GM18526 (cell line): Measurements from ENCODE around the gene EIF5A.

Source experiments
- POLR2A ChIP-seq: IDR thresholded peaks from 3 replicates; pipeline ENCODE4 v1.6.1; 2011; ENCODE audit not compliant: insufficient read length; ENCODE audit errors: extremely low read depth

The EIF5A gene

GRCh38 chr17:7306911-7307685 is at the start of gene EIF5A:
Gene EIF5A, plus strand, starts transcription at chr17:7307628. Its CDS starts 2,008 bp downstream, at chr17:7309636.
- peak; percentile 69 for TF ChIP-seq POLR2A

GRCh38 chr17:7258731-7259554 is 48.5 kb upstream of the EIF5A start:
- no peak for TF ChIP-seq POLR2A

GRCh38 chr17:7259555-7259889 is 47.9 kb upstream of the EIF5A start:
- TF ChIP-seq POLR2A: no peak

- no peak for TF ChIP-seq POLR2A
Observed at GRCh38 chr17:7260151-7260550, 47.3 kb upstream of the EIF5A start.

GRCh38 chr17:7260651-7261378 is 46.6 kb upstream of the EIF5A start:
- no peak for TF ChIP-seq POLR2A

- TF ChIP-seq POLR2A: no peak
Observed at GRCh38 chr17:7261379-7262191, 45.8 kb upstream of the EIF5A start.

- TF ChIP-seq POLR2A: no peak
Observed at GRCh38 chr17:7262192-7262934, 45.1 kb upstream of the EIF5A start, which contains the start of gene CLDN7. Gene CLDN7, minus strand, starts transcription at chr17:7262478. Its CDS starts 435 bp downstream, at chr17:7262043.

- no peak for TF ChIP-seq POLR2A
Observed at GRCh38 chr17:7262935-7263800, 44.3 kb upstream of the EIF5A start.

- no peak for TF ChIP-seq POLR2A
Observed at GRCh38 chr17:7263801-7264078, 43.7 kb upstream of the EIF5A start.

- TF ChIP-seq POLR2A: no peak
Observed at GRCh38 chr17:7266784-7267183, 40.6 kb upstream of the EIF5A start.

- no peak for TF ChIP-seq POLR2A
Observed at GRCh38 chr17:7279448-7279847, 28.0 kb upstream of the EIF5A start.

GRCh38 chr17:7280519-7281073 is 26.8 kb upstream of the EIF5A start:
- no peak for TF ChIP-seq POLR2A
